HepG2 (cell line): Measurements from ENCODE around the gene DCHS2.

Experiments used
- RAD21 ChIP-seq: fragments of 450-650 bp; formaldehyde crosslinking; IDR thresholded peaks from 2 replicates; pipeline ENCODE4 v1.5.0; 2020; ENCODE audit warnings: mild to moderate bottlenecking
- REST ChIP-seq, 2 experiments: IDR thresholded peaks; 2 replicates each; pipeline ENCODE4 v1.6.1; 2011 to 2012; ENCODE audit warnings: low read length in 2 of 2, borderline replicate concordance in 1 of 2, low read depth in 1 of 2, mild to moderate bottlenecking in 1 of 2, moderate library complexity in 1 of 2

GRCh38 chr4:154329268-154329868 lies 162.2 kb downstream of the DCHS2 start:
- TF ChIP-seq RAD21 (no peak), REST (IDR thresholded peaks at IDR 0.05; ENCODE audit: borderline replicate concordance in 1 of 2, low read depth in 1 of 2, low read length in 2 of 2) (no peak)
